HK-2 (cell line): Measurements from ENCODE around the gene COG5.
A peak's percentile ranks its signal among the peaks of the same experiment; 100 is the strongest.

Source experiments
- DNase-seq: peaks from one replicate; pipeline ENCODE4 v3.0.0-alpha.2; 2018; ENCODE audit not compliant: unreplicated experiment

COG5 gene

GRCh38 chr7:107563775-107564552 lies at the start of gene COG5, which contains the start of gene DUS4L:
Gene COG5 (minus strand): TSS chr7:107563920. CDS start chr7:107563896, 24 bp downstream.
Gene DUS4L (plus strand): TSS chr7:107563971. CDS start chr7:107567071, 3,100 bp downstream.
- DNase-seq = peak; percentile 87

DNA sequence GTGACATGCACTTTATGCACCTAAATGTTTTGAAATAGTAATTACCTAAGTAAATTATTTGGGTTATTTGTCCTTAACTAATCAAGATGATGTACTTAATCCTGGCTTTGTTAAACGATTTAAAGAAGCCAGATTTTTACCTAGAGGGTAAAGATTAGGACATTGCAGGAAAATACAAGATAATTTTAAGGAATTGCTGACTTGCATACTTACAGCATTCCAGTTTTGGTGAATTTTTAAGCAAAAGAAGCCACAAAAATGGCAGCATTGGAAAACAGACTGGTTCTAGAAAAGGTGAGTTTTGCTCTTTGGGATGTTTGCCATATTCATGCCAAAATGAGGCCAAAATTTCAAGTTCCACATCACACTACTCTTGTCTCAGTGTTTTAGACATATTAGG lies 49.7 kb upstream of the COG5 start:
- no peak for DNase-seq

DNA sequence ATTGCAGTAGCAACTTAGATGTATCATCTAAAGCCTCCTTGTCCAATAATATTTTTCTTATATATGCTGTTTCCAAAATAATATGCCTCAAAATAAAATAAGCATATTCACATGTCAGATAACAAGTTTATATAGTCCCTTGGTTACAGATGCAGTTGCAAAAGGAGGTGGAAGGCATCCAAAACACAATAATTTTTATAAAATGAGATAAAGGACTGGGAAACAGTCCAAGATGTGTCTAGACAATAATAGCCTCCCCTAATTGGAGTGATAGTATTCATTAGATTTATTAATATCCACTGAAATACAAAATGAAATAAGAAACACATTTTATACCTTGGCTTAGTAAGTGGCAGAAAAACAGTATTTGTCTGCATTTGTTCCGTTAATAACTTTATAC lies 46.6 kb upstream of the COG5 start:
- DNase-seq = no peak

DNA sequence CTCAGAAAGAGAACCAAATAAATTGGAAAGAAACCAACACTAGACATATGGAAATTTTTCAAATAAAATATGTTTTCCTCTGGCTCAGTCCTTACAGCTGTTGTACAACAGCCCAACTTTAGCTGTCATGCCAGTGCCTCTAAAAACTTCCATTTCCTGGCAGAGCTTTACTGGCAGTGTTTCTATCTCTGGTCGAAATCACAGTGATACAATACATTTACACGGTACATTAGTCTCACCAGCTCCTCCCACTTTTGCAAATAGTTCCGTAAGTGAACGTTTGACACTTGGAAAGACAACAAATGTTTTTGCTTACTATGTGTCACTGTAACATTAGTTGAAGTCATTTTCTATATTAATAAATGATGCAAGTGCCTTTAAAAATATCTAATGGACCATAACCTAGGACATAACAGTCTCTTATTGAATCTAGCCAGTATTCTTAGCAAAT lies 46.1 kb upstream of the COG5 start:
- DNase-seq = no peak

DNA sequence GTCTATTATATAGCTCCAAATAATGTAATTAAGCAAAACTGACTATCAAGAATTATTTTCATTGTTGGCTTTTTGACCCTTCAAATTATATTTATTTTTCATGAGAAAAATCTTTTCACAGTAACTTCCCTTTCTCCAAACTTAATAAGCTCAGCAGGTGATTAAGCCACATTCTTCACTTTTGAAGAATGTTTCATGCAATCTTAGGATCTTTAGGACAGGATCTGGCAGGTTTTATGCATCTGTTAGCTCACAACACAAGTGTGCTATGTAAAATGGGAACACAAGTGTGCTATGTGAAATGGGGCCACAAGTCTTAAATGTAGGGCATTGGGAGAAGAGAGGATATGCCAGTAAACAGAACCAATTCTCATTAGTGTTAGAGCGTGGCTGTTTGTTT lies 42.6 kb upstream of the COG5 start:
- no peak for DNase-seq

GRCh38 chr7:107605218-107605815 lies 41.6 kb upstream of the COG5 start:
- DNase-seq = no peak

GRCh38 chr7:107600816-107601215 lies 37.1 kb upstream of the COG5 start:
- DNase-seq = no peak

DNA sequence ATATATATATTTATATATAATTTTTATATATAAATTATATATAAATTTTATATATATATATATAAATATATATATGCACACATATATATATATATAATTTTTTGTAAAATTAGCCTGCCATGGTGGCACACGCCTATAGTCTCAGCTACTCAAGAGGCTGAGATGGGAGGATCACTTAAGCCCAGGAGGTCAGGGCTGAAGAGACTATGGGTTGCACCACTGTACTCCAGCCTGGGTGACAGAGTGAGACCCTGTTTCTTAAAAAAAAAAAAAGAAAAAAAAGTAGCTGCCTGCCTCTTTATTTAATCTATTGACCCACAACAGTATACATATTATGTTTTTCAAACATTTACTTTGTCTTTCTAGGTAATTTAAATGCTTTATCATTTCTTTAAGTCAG lies 35.5 kb upstream of the COG5 start:
- DNase-seq = no peak

GRCh38 chr7:107597953-107598352 lies 34.2 kb upstream of the COG5 start:
- no peak for DNase-seq

DNA sequence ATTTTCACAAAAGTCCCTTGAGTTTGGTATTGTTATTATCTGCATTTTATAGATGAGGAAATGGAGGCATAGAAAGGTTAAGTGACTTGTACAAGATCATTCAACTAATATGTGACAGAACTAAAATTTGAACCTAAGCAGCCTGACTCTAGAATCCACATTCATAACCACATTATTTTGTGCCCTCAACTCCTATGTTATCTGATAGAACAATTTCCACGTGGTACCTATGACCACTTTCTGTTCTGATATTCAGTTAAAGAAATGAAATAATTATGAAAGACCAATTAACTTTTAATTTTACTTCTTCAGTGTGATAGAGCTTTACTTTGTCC lies 33.8 kb upstream of the COG5 start:
- no peak for DNase-seq

DNA sequence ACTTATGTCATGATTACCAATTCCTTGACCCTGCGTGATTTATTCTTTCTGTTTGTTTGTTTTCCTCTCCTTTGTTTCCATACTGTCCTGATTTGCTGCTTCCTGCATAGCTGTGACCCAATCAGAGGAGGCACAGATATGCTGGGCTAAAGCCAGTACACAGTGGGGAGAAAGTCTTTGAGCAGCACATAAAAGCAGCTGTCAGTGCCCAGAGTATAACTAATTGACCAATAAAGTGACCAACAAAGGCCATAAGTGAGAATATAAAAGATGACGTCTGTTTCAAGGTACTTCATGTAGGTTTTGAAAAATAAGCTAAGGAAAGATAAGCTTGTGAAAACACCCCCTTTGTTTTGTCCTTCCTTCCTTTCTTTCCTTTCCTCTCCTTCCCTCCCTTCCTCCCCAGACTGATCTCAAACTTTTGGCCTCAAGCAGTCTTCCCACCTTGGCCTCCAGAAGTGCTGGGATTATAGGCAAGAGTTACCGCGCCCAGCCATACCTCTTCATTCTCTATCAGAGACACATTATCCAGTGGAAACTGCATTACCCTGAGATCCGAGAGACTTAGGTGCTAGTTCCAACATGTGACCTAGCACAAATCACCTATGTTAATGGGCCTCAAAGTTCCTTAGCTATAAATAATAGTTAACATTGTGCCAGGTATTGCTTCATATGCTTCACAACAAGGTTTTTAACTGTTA lies 33.3 kb upstream of the COG5 start:
- no peak for DNase-seq

- no peak for DNase-seq
Observed at GRCh38 chr7:107594961-107595737, 31.4 kb upstream of the COG5 start.

DNA sequence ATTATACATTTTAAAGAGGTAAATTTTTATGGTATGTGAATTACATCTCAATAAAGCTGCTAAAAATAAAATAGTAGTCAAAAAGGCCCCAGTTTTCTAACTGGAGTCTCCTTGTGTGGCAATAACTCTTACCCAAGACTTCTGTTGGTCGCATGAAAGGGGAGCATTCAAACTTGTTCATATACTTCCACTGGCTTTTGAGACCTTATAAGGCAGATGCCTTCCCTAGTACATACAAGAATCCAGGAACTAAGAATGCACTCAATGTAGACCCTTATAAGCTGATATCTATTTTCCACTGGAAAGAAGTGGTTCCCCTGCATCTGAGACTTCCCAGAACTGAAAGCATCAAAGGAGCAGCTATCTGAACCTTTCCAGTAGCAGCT lies 29.3 kb upstream of the COG5 start:
- DNase-seq = no peak

DNA sequence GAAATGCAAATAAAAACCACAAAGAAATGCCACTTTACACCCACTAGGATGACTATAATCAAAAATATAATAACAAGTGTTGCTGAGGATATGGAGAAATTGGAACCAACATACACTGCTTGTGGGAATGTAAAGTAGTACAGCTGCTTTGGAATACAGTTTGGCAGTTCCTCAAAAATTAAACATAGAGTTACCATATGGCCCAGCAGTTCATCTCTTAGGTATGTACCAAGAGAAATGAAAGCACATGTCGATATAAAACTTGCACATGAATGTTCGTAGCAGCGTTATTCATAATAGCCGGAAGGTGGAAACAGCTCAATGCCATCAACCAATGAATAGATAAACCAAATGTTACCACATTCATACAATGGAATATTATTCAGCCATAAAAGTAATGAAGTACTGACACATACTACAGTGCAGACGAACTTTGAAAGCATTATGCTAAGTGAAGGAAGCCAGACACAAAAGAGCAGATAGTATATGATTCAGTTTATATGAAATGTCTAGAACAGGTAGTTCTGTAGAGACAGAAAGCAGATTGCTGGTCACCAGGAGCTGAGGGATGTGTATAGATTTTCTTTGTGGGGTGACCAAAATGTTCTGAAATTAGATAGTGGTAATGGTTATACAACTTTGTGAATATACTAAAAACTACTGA lies 28.8 kb upstream of the COG5 start:
- no peak for DNase-seq

- no peak for DNase-seq
Observed at GRCh38 chr7:107591421-107591820, 27.7 kb upstream of the COG5 start.

- no peak for DNase-seq
Observed at GRCh38 chr7:107588529-107589130, 24.9 kb upstream of the COG5 start.

- no peak for DNase-seq
Observed at GRCh38 chr7:107584716-107585115, 21.0 kb upstream of the COG5 start.

DNA sequence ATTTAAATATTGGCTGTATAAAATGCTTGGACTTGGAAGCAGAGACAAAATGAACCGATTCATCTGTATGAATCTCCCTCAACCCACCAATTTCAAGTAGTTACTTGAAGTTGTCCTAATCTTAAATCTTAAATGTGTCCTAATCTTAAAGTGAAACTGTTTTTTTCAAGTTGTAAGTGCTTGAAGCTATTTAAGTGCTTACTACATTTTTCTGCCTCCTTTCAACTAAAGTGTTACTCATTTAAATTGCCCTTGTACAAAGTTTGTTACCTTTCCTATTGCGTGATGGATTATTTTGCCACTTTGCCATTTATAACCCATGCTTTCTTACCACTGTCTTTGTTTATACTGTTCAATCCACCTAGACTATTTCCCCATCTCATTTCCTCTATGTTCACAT lies 19.2 kb upstream of the COG5 start:
- no peak for DNase-seq

DNA sequence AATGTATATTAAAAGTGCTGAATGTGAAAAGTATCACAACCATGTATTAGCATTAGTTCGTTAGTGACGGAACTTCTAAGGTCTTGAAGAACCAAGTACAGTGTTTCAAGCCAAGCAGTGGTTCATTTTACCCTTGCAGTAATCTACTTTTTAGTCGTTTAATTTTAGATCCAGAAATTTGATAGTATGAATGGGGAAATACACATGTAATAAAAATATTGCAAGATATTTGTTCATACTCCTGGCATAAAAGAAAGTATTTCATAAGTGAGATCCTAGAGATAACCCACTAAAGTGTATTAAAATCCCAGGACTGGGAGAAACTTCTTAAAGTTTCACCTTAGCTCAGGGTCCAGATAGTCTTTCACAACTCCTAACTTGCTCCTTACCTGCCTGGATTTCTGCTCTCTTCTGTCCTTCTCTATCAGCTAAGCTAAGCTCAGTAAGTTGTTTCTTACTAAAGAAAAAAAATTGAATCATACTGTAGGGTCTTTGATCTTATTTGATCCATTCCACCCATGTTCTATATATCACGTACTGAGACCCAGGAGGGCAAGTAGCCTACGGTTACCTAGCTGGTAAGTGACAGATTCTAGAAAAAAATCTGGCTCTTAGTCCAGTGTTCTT lies 17.8 kb upstream of the COG5 start:
- no peak for DNase-seq

- no peak for DNase-seq
Observed at GRCh38 chr7:107580716-107581383, 17.1 kb upstream of the COG5 start.
